Caco-2 (cell line): ENCODE measurements around the gene ALK. TPM values are rescaled to one million over a fixed set of nuclear protein-coding genes. Genes with fewer than 3 reads are reported as not detected.

Experiments used
- BruUV-seq: library from RNA; stranded (reverse); fragments of 400-500 nt; replicated peaks from 2 replicates; lab custom pipeline; 2021; lab: Mats Ljungman, UMichigan
- CTCF ChIA-PET: fragments of 300-600 bp; sonication (Branson Sonifier 250); formaldehyde crosslinking; loops from one replicate; lab custom pipeline; 2022; ENCODE audit warnings: antibody characterized with exemption; lab: Charles Lee
- POLR2A ChIA-PET: fragments of 300-600 bp; sonication (Branson Sonifier 250); formaldehyde crosslinking; loops from one replicate; lab custom pipeline; 2022; ENCODE audit warnings: antibody characterized with exemption; lab: Charles Lee
- DNase-seq, 2 experiments: peaks; one replicate each; pipeline versions ENCODE4 v3.0.0 to v3.0.0-alpha.2; 2020 to 2022
- H3K27me3 ChIP-seq: replicated peaks from 2 replicates; pipeline ENCODE4 v1.6.0; 2011; ENCODE audit warnings: low read length; ENCODE audit not compliant: control insufficient read depth, insufficient read depth
- H3K36me3 ChIP-seq: 2 replicates; pipeline ENCODE4 v1.5.1; 2011; ENCODE audit warnings: low read length; ENCODE audit not compliant: control insufficient read depth, insufficient read depth
- H3K4me1 ChIP-seq: fragments of 250-450 bp; sonication (Bioruptor Pico); 2 replicates; pipeline ENCODE4 v1.5.1; 2020; ENCODE audit warnings: mild to moderate bottlenecking
- H3K4me3 ChIP-seq: 2 replicates; pipeline ENCODE4 v1.5.1; 2011; ENCODE audit warnings: low read depth, mild to moderate bottlenecking, control low read depth, low read length
- H3K9me3 ChIP-seq: fragments of 250-450 bp; sonication (Bioruptor Pico); 2 replicates; pipeline ENCODE4 v1.5.1; 2020; ENCODE audit warnings: mild to moderate bottlenecking, moderate library complexity
- H3K27ac Mint-ChIP-seq: one replicate; pipeline ENCODE4 v1.8.0; 2022; ENCODE audit warnings: mixed read lengths; ENCODE audit not compliant: unreplicated experiment
- H3K27me3 Mint-ChIP-seq: one replicate; pipeline ENCODE4 v1.8.0; 2022; ENCODE audit warnings: mixed read lengths; ENCODE audit not compliant: insufficient read depth, unreplicated experiment
- H3K36me3 Mint-ChIP-seq: one replicate; pipeline ENCODE4 v1.8.0; 2022; ENCODE audit warnings: mild to moderate bottlenecking, mixed read lengths; ENCODE audit not compliant: insufficient read depth, unreplicated experiment
- H3K4me1 Mint-ChIP-seq: one replicate; pipeline ENCODE4 v1.8.0; 2022; ENCODE audit warnings: low read depth, mixed read lengths; ENCODE audit not compliant: unreplicated experiment
- H3K4me3 Mint-ChIP-seq: one replicate; pipeline ENCODE4 v1.8.0; 2022; ENCODE audit warnings: mild to moderate bottlenecking, moderate library complexity, mixed read lengths; ENCODE audit not compliant: unreplicated experiment
- H3K9me3 Mint-ChIP-seq: one replicate; pipeline ENCODE4 v1.8.0; 2022; ENCODE audit warnings: mixed read lengths; ENCODE audit not compliant: unreplicated experiment
- CTCF ChIP-seq, 2 experiments: fragments of 200-600 bp in 1 of 2; IDR thresholded peaks; 1 replicate in 1 of 2; 2 replicates in 1 of 2; pipeline versions ENCODE4 v1.5.1 to v1.8.0; 2011 to 2022; ENCODE audit warnings: antibody characterized with exemption in 1 of 2, control low read depth in 1 of 2, inconsistent platforms in 1 of 2, low read depth in 1 of 2, low read length in 1 of 2, mild to moderate bottlenecking in 1 of 2, moderate library complexity in 1 of 2; ENCODE audit not compliant: insufficient read depth in 1 of 2, severe bottlenecking in 1 of 2, unreplicated experiment in 1 of 2
- intact Hi-C: fragments of 100-400 bp; cut with micrococcal nuclease; formaldehyde crosslinking; loops from one replicate; pipeline ENCODE4 v1.10.0; 2022; ENCODE audit not compliant: unreplicated experiment
- total RNA-seq: library from RNA; stranded (reverse); gene quantifications from 2 replicates; pipeline ENCODE4 v1.2.3, GENCODE V29; 2022

The ALK gene
- total RNA-seq, 1 experiment from 2014 or later, result 0.11 TPM

- H3K9me3 ChIP-seq, result no peaks in the 10 kb centered on the region; the same call in 1 of the 2 replicates
- H3K27me3 Mint-ChIP-seq, result peaks cover 12% of the 10 kb centered on the region
- intact Hi-C loops, result no loop called here
- TF ChIP-seq CTCF (IDR thresholded peaks at IDR 0.05; ENCODE audit: insufficient read depth in 1 of 2, low read depth in 1 of 2, low read length in 1 of 2, severe bottlenecking in 1 of 2, unreplicated experiment in 1 of 2), result no peak
- DNase-seq, result no peak
- H3K27ac Mint-ChIP-seq, result no peak overlapping the region
- BruUV-seq, result no TSS peak
- no peaks in the 10 kb centered on the region for H3K4me1 Mint-ChIP-seq
- H3K4me3 ChIP-seq, result no peak overlapping the region
- ChIA-PET CTCF (no interaction called here), POLR2A (no interaction called here)
- no peaks in the 10 kb centered on the region for H3K27me3 ChIP-seq
- H3K4me3 Mint-ChIP-seq, result no peak overlapping the region
- no peaks in the 10 kb centered on the region for H3K36me3 Mint-ChIP-seq
- no peaks in the 10 kb centered on the region for H3K36me3 ChIP-seq
- no peaks in the 10 kb centered on the region for H3K9me3 Mint-ChIP-seq
- no peaks in the 10 kb centered on the region for H3K4me1 ChIP-seq
Measured at GRCh38 chr2:29837925-29838324, 83.5 kb downstream of the ALK start.

- no peaks in the 10 kb centered on the region for H3K9me3 Mint-ChIP-seq
- no peaks in the 10 kb centered on the region for H3K4me1 Mint-ChIP-seq
- CTCF ChIA-PET, result interaction anchor here (1.1 kb wide), 1 partner anchor 51 kb away, joined by 3 read pairs; no protein-coding TSS in a partner anchor
- no peak overlapping the region for H3K4me3 Mint-ChIP-seq
- DNase-seq, result no peak
- Histone ChIP-seq H3K9me3 (no peaks in the 10 kb centered on the region; the same call in 1 of the 2 replicates), H3K4me1 (no peaks in the 10 kb centered on the region), H3K4me3 (no peak overlapping the region), H3K27me3 (no peaks in the 10 kb centered on the region; the same call in 1 of the 2 replicates), H3K36me3 (no peaks in the 10 kb centered on the region)
- no TSS peak for BruUV-seq
- POLR2A ChIA-PET, result no interaction called here
- no peak overlapping the region for H3K27ac Mint-ChIP-seq
- TF ChIP-seq CTCF (IDR thresholded peaks at IDR 0.05; ENCODE audit: insufficient read depth in 1 of 2, low read depth in 1 of 2, low read length in 1 of 2, severe bottlenecking in 1 of 2, unreplicated experiment in 1 of 2), result no peak
- peaks cover 9% of the 10 kb centered on the region for H3K27me3 Mint-ChIP-seq
- intact Hi-C loops, result no loop called here
- no peaks in the 10 kb centered on the region for H3K36me3 Mint-ChIP-seq
Measured at GRCh38 chr2:29834624-29835023, 86.8 kb downstream of the ALK start.

- Histone ChIP-seq H3K36me3 (no peaks in the 10 kb centered on the region), H3K4me1 (no peaks in the 10 kb centered on the region), H3K4me3 (no peak overlapping the region), H3K9me3 (no peaks in the 10 kb centered on the region; the same call in 1 of the 2 replicates), H3K27me3 (no peaks in the 10 kb centered on the region; the same call in 1 of the 2 replicates)
- intact Hi-C loops, result no loop called here
- peaks cover 9% of the 10 kb centered on the region for H3K27me3 Mint-ChIP-seq
- TF ChIP-seq CTCF (IDR thresholded peaks at IDR 0.05; ENCODE audit: insufficient read depth in 1 of 2, low read depth in 1 of 2, low read length in 1 of 2, severe bottlenecking in 1 of 2, unreplicated experiment in 1 of 2), result no peak
- BruUV-seq, result no TSS peak
- H3K4me3 Mint-ChIP-seq, result no peak overlapping the region
- no peak for DNase-seq
- ChIA-PET CTCF (interaction anchor here (1.1 kb wide), 1 partner anchor 50 kb away, joined by 3 read pairs; no protein-coding TSS in a partner anchor), POLR2A (no interaction called here)
- H3K27ac Mint-ChIP-seq, result no peak overlapping the region
- no peaks in the 10 kb centered on the region for H3K9me3 Mint-ChIP-seq
- no peaks in the 10 kb centered on the region for H3K4me1 Mint-ChIP-seq
- H3K36me3 Mint-ChIP-seq, result no peaks in the 10 kb centered on the region
Measured at GRCh38 chr2:29834036-29834540, 87.3 kb downstream of the ALK start.
